Astrocyte (in vitro differentiated cells and primary cell): ENCODE measurements around the gene PIK3CB. TPM values are rescaled to one million over a fixed set of nuclear protein-coding genes. Genes with fewer than 3 reads are reported as not detected.
"Not testable (repeated sequence)": the region's sequence is repeated elsewhere in the genome, so short reads cannot be mapped to it uniquely, and the experiment has no call there.

Experiments used
- DNase-seq: peaks from one replicate; pipeline ENCODE4 v3.0.0-alpha.2; 2010; ENCODE audit warnings: low read depth
- FAIRE-seq: peaks from 2 replicates; lab custom pipeline; 2011; peaks lifted over from hg19 to GRCh38; lab: Jason Lieb, UNC
- H2AFZ ChIP-seq: 2 replicates; pipeline ENCODE4 v1.6.0; 2012; ENCODE audit warnings: low read depth, low read length, inconsistent platforms
- H3K27ac ChIP-seq: 2 replicates; pipeline ENCODE4 v1.5.1; 2011; ENCODE audit warnings: low read depth, low read length, inconsistent platforms
- H3K27me3 ChIP-seq: 2 replicates; pipeline ENCODE4 v1.6.0; 2011; ENCODE audit warnings: low read length, inconsistent platforms; ENCODE audit not compliant: insufficient read depth
- H3K36me3 ChIP-seq: 2 replicates; pipeline ENCODE4 v1.5.1; 2011; ENCODE audit warnings: low read length, inconsistent platforms; ENCODE audit not compliant: insufficient read depth
- H3K4me1 ChIP-seq: 2 replicates; pipeline ENCODE4 v1.5.1; 2011; ENCODE audit warnings: low read length, inconsistent platforms; ENCODE audit not compliant: insufficient read depth
- H3K4me2 ChIP-seq: 2 replicates; pipeline ENCODE4 v1.6.0; 2012; ENCODE audit warnings: low read length, inconsistent platforms
- H3K4me3 ChIP-seq: 2 replicates; pipeline ENCODE4 v1.5.1; 2011; ENCODE audit warnings: low read depth, mild to moderate bottlenecking, low read length, inconsistent platforms; ENCODE audit not compliant: insufficient read depth
- H3K79me2 ChIP-seq: 2 replicates; pipeline ENCODE4 v1.6.0; 2012; ENCODE audit warnings: mild to moderate bottlenecking, low read length, inconsistent platforms; ENCODE audit not compliant: insufficient read depth
- H3K9ac ChIP-seq: 2 replicates; pipeline ENCODE4 v1.6.0; 2012; ENCODE audit warnings: mild to moderate bottlenecking, low read length, inconsistent platforms
- H3K9me3 ChIP-seq: 2 replicates; pipeline ENCODE4 v1.5.1; 2012; ENCODE audit warnings: low read depth, mild to moderate bottlenecking, low read length, inconsistent platforms; ENCODE audit not compliant: insufficient read depth
- H4K20me1 ChIP-seq: 2 replicates; pipeline ENCODE4 v1.6.0; 2012; ENCODE audit warnings: low read length, inconsistent platforms; ENCODE audit not compliant: insufficient read depth
- H3K27ac Mint-ChIP-seq: one replicate; pipeline ENCODE4 v1.8.0; 2021; ENCODE audit warnings: mild to moderate bottlenecking, mixed read lengths; ENCODE audit not compliant: unreplicated experiment
- H3K27me3 Mint-ChIP-seq: one replicate; pipeline ENCODE4 v1.8.0; 2021; ENCODE audit warnings: low read depth, mixed read lengths; ENCODE audit not compliant: unreplicated experiment
- H3K36me3 Mint-ChIP-seq: one replicate; pipeline ENCODE4 v1.8.0; 2021; ENCODE audit warnings: low read depth, mixed read lengths; ENCODE audit not compliant: unreplicated experiment
- H3K4me1 Mint-ChIP-seq: one replicate; pipeline ENCODE4 v1.8.0; 2021; ENCODE audit warnings: low read depth, mixed read lengths; ENCODE audit not compliant: unreplicated experiment
- H3K4me3 Mint-ChIP-seq: one replicate; pipeline ENCODE4 v1.8.0; 2021; ENCODE audit warnings: mild to moderate bottlenecking, moderate library complexity, mixed read lengths; ENCODE audit not compliant: unreplicated experiment
- H3K9me3 Mint-ChIP-seq: one replicate; pipeline ENCODE4 v1.8.0; 2021; ENCODE audit warnings: mild to moderate bottlenecking, mixed read lengths; ENCODE audit not compliant: unreplicated experiment
- CTCF ChIP-seq: IDR thresholded peaks from 2 replicates; pipeline ENCODE4 v1.5.1; 2011; ENCODE audit warnings: low read depth, mild to moderate bottlenecking, inconsistent platforms, low read length, moderate library complexity; ENCODE audit not compliant: insufficient read depth
- EZH2 ChIP-seq: IDR thresholded peaks from 2 replicates; pipeline ENCODE4 v1.6.1; 2012; ENCODE audit warnings: mild to moderate bottlenecking, low read length, inconsistent platforms; ENCODE audit not compliant: insufficient read depth
- total RNA-seq: library from RNA; stranded (reverse); gene quantifications from 2 replicates; pipeline ENCODE4 v1.2.1, GENCODE V29; 2021

PIK3CB gene
- total RNA-seq, 1 donor from 2014 or later, result 24.8 TPM

DNA sequence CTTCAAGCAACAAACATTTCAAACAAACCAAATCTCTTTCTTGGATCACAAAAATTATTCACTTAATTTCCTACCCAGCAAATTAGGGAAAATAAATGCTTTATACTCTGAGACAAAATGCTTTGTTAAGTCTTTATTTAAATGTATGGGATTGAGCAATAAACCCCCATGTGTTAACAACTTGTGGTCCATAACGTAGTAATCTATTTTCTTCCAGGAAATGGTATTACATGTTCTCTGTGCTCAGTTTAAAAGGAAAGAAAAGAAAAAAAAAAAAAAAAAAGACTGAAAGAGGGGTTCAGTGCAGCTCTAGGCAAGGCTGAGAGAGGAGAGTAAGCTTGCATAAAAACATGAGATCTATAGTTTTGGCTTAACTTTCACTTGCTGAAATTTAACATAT is 102.3 kb downstream of the PIK3CB start:
- H3K9ac ChIP-seq, result no peak overlapping the region
- H3K36me3 Mint-ChIP-seq, result no peaks in the 10 kb centered on the region
- no peaks in the 10 kb centered on the region for H3K9me3 Mint-ChIP-seq
- H3K27ac ChIP-seq, result no peak overlapping the region
- no peak for FAIRE-seq
- H3K4me1 ChIP-seq, result no peaks in the 10 kb centered on the region
- no peaks in the 10 kb centered on the region for H3K9me3 ChIP-seq
- peaks cover under 1% of the 10 kb centered on the region for H3K4me1 Mint-ChIP-seq
- peaks cover 4% of the 10 kb centered on the region for H3K36me3 ChIP-seq
- DNase-seq, result no peak
- TF ChIP-seq EZH2 (no peak), CTCF (no peak)
- no peak overlapping the region for H3K4me3 Mint-ChIP-seq
- no peaks in the 10 kb centered on the region for H3K27me3 ChIP-seq
- H4K20me1 ChIP-seq, result no peaks in the 10 kb centered on the region
- H3K4me2 ChIP-seq, result no peak overlapping the region
- H2AFZ ChIP-seq, result no peak overlapping the region
- H3K27me3 Mint-ChIP-seq, result no peaks in the 10 kb centered on the region
- H3K27ac Mint-ChIP-seq, result no peak overlapping the region
- no peaks in the 10 kb centered on the region for H3K79me2 ChIP-seq
- H3K4me3 ChIP-seq, result no peak overlapping the region

DNA sequence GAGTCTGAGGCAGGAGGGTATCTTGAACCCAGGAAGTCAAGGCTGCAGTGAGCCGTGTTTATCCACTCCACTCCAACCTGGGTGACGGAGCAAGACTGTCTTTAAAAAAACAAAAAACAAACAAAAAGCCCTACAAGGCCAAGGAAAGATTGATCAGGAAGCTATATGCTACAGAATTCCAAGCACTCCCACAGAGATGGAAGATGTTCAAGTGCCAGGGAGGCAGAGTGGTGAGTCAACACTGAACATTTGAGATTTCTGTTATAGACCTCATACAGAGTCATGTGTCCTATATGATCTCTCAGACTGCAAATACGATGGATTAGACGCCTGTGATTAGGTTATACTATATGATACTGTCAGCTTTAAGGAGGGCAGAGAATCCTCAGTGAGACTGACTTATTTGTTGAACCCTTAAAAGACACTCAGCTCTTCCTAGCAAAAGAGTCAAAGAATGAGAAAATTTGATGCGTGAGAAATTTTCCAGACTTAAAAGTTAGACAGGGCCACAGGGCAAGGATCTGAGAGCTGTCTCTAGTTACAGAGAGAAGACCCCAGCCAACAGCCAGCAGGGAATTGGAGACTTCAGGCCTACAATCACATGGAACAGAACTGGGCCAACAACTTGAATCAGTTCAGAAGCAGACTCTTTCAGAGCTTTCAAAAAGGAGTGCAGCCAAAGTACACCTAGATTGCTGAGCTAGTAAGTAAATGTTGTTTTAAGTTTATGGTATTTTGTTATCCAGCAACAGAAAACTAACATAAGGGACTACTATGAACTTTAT is 107.6 kb downstream of the PIK3CB start:
- Mint-ChIP-seq H3K4me3 (peak overlapping the region; percentile 9), H3K4me1 (peaks cover 16% of the 10 kb centered on the region), H3K27me3 (no peaks in the 10 kb centered on the region), H3K36me3 (peaks cover 1% of the 10 kb centered on the region), H3K9me3 (no peaks in the 10 kb centered on the region), H3K27ac (peak overlapping the region; percentile 81)
- H3K79me2 ChIP-seq, result no peaks in the 10 kb centered on the region
- FAIRE-seq, result no peak
- peak; percentile 56 for DNase-seq
- TF ChIP-seq EZH2, result no peak
- no peak for TF ChIP-seq CTCF
- no peaks in the 10 kb centered on the region for H3K9me3 ChIP-seq
- H3K27me3 ChIP-seq, result no peaks in the 10 kb centered on the region
- H4K20me1 ChIP-seq, result no peaks in the 10 kb centered on the region
- H2AFZ ChIP-seq, result no peak overlapping the region
- no peak overlapping the region for H3K27ac ChIP-seq
- no peak overlapping the region for H3K4me2 ChIP-seq
- no peak overlapping the region for H3K4me3 ChIP-seq
- H3K4me1 ChIP-seq, result peaks cover 3% of the 10 kb centered on the region
- no peaks in the 10 kb centered on the region for H3K36me3 ChIP-seq
- no peak overlapping the region for H3K9ac ChIP-seq

DNA sequence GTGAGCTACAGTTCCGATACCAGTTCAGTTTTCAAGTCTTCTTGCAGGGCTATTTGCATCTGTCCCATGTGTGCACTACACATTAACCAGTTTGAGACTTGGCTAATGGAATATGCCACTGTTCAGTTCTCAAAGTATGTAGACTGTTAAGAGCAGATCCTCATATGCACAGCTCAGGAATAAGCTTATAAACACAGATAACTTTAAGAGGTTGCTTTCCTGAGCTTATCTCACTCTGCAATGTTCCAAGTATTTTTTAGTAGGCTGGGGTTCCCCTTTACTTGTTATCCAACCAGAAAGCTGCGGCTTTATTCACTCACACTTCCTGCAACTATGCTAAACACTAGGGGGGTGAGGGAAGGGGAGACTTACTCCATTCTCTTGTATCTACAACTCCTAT is 108.7 kb downstream of the PIK3CB start:
- not testable (repeated sequence) for H3K9me3 ChIP-seq, H2AFZ ChIP-seq, H3K27me3 ChIP-seq, H3K4me2 ChIP-seq, H3K36me3 ChIP-seq, H3K79me2 ChIP-seq, H3K4me3 ChIP-seq, H3K4me3 Mint-ChIP-seq, H3K27ac ChIP-seq, H3K4me1 ChIP-seq, H4K20me1 ChIP-seq, H3K27me3 Mint-ChIP-seq, H3K9me3 Mint-ChIP-seq, H3K27ac Mint-ChIP-seq, H3K36me3 Mint-ChIP-seq, H3K9ac ChIP-seq
- H3K4me1 Mint-ChIP-seq, result peaks cover 16% of the 10 kb centered on the region
- DNase-seq, result peak; percentile 19
- FAIRE-seq, result peak; percentile 47
